ENCODE data around the gene KCNK2. TPM values are rescaled to one million over a fixed set of nuclear protein-coding genes. Genes with fewer than 3 reads are reported as not detected.
"Not testable (repeated sequence)": the region's sequence is repeated elsewhere in the genome, so short reads cannot be mapped to it uniquely, and the experiment has no call there.

KCNK2 gene
- polyA plus RNA-seq, 3 donors, result not detected

DNA sequence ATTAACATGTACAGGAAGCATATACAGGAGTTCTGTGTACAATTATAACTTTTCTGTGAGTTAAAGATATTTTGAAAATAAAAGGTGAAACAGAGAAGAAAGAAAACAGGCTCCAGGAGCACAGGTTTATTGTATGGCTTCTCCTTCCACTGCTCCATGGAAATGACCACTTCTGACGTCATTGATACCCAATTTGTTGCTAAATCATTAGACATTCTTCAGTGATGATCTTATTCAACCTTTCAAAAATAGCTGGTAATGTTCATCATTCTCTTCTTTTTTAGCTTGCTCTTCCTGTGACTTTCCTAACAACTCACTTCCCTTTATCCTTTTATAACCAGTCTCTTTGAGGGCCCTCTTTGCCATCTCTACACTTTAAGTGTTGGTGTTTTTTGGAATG is 77.8 kb downstream of the KCNK2 start:
- peaks cover 0 to 15% (median 6%) of the 10 kb centered on the region in 7 donors for H3K9me3 Mint-ChIP-seq
- H3K27me3 Mint-ChIP-seq (ENCODE audit: low read depth in 3 of 3), result peaks cover 0 to 3% (median 0%) of the 10 kb centered on the region in 3 donors
- 63% methylated on average over 1 of the region's 1 CpG for WGBS (ENCODE audit: insufficient coverage)
- H3K4me2 ChIP-seq (replicated peaks; ENCODE audit: extremely low read depth, low read length, poor library complexity, severe bottlenecking), result no peak overlapping the region
- H3K27me3 ChIP-seq (ENCODE audit: control insufficient read depth in 2 of 2, insufficient read depth in 2 of 2, low read length in 2 of 2), result no peaks in the 10 kb centered on the region
- H3K9ac ChIP-seq (ENCODE audit: insufficient read depth, low read length, poor library complexity, severe bottlenecking), result no peak overlapping the region
- no peaks in the 10 kb centered on the region for H3K4me1 ChIP-seq (ENCODE audit: control insufficient read depth in 1 of 2, insufficient read depth in 2 of 2, low read length in 2 of 2)
- TF ChIP-seq, protein P1, sequence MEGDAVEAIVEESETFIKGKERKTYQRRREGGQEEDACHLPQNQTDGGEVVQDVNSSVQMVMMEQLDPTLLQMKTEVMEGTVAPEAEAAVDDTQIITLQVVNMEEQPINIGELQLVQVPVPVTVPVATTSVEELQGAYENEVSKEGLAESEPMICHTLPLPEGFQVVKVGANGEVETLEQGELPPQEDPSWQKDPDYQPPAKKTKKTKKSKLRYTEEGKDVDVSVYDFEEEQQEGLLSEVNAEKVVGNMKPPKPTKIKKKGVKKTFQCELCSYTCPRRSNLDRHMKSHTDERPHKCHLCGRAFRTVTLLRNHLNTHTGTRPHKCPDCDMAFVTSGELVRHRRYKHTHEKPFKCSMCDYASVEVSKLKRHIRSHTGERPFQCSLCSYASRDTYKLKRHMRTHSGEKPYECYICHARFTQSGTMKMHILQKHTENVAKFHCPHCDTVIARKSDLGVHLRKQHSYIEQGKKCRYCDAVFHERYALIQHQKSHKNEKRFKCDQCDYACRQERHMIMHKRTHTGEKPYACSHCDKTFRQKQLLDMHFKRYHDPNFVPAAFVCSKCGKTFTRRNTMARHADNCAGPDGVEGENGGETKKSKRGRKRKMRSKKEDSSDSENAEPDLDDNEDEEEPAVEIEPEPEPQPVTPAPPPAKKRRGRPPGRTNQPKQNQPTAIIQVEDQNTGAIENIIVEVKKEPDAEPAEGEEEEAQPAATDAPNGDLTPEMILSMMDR (IDR thresholded peaks at IDR 0.05), result no peak
- no peak overlapping the region for H2AFZ ChIP-seq (ENCODE audit: insufficient read depth, low read depth, low read length, poor library complexity, severe bottlenecking)
- DNase-seq, result no peak
- H3K4me3 Mint-ChIP-seq, result no peak overlapping the region
- no peaks in the 10 kb centered on the region for H4K20me1 ChIP-seq (ENCODE audit: insufficient read depth, low read length)
- no peaks in the 10 kb centered on the region for H3K36me3 Mint-ChIP-seq
- H3K4me3 ChIP-seq (replicated peaks in 1 of 3; ENCODE audit: low read depth in 2 of 3, low read length in 3 of 3), result no peak overlapping the region
- no peaks in the 10 kb centered on the region for H3K36me3 ChIP-seq (replicated peaks in 1 of 2; ENCODE audit: control insufficient read depth in 1 of 2, insufficient read depth in 2 of 2, low read length in 2 of 2)
- H3K27ac Mint-ChIP-seq, result no peak overlapping the region
- no peak overlapping the region for H3K27ac ChIP-seq (ENCODE audit: low read depth in 1 of 2, low read length in 2 of 2)
- no peaks in the 10 kb centered on the region for H3K4me1 Mint-ChIP-seq
- H3K9me3 ChIP-seq (replicated peaks in 1 of 2; ENCODE audit: control insufficient read depth in 1 of 2, insufficient read depth in 1 of 2, low read length in 2 of 2), result no peaks in the 10 kb centered on the region
- intact Hi-C loops (cut with micrococcal nuclease), result no loop called here
- H3K79me2 ChIP-seq (ENCODE audit: insufficient read depth, low read length), result no peaks in the 10 kb centered on the region

DNA sequence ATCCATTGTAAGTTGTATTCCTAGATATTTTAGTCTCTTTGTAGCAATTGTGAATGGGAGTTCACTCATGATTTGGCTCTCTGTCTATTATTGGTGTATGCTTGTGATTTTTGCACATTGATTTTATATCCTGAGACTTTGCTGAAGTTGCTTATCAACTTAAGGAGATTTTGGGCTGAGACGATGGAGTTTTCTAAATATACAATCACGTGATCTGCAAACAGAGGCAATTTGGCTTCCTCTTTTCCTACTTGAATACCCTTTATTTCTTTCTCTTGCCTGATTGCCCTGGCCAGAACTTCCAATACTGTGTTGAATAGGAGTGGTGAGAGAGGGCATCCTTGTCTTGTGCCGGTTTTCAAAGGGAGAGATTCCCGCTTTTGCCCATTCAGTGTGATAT is 80.6 kb downstream of the KCNK2 start:
- H3K4me1 ChIP-seq (ENCODE audit: control insufficient read depth in 1 of 2, insufficient read depth in 2 of 2, low read length in 2 of 2); H3K4me3 Mint-ChIP-seq; H3K27me3 Mint-ChIP-seq (ENCODE audit: low read depth in 3 of 3); H3K4me2 ChIP-seq (replicated peaks; ENCODE audit: extremely low read depth, low read length, poor library complexity, severe bottlenecking); H3K36me3 ChIP-seq (replicated peaks in 1 of 2; ENCODE audit: control insufficient read depth in 1 of 2, insufficient read depth in 2 of 2, low read length in 2 of 2); H3K36me3 Mint-ChIP-seq; H3K4me1 Mint-ChIP-seq; H3K27ac Mint-ChIP-seq; H3K27ac ChIP-seq (ENCODE audit: low read depth in 1 of 2, low read length in 2 of 2); H3K9ac ChIP-seq (ENCODE audit: insufficient read depth, low read length, poor library complexity, severe bottlenecking); H3K79me2 ChIP-seq (ENCODE audit: insufficient read depth, low read length); H3K27me3 ChIP-seq (ENCODE audit: control insufficient read depth in 2 of 2, insufficient read depth in 2 of 2, low read length in 2 of 2); DNase-seq; H3K4me3 ChIP-seq (replicated peaks in 1 of 3; ENCODE audit: low read depth in 2 of 3, low read length in 3 of 3); intact Hi-C loops (cut with micrococcal nuclease); H2AFZ ChIP-seq (ENCODE audit: insufficient read depth, low read depth, low read length, poor library complexity, severe bottlenecking); H4K20me1 ChIP-seq (ENCODE audit: insufficient read depth, low read length): not testable (repeated sequence)
- H3K9me3 Mint-ChIP-seq, result peaks cover 1 to 10% (median 6%) of the 10 kb centered on the region in 7 donors
- peaks cover 0 to 11% of the 10 kb centered on the region in 2 donors for H3K9me3 ChIP-seq (replicated peaks in 1 of 2; ENCODE audit: control insufficient read depth in 1 of 2, insufficient read depth in 1 of 2, low read length in 2 of 2)
- WGBS (ENCODE audit: insufficient coverage), result 93% methylated on average over 2 of the region's 4 CpGs

Measured in CD14-positive monocyte (primary cell).